HEK293T (cell line): ENCODE data around the gene GON4L.

Source experiments
- CTBP1 ChIP-seq: fragments of 450-650 bp; IDR thresholded peaks from 2 replicates; pipeline ENCODE4 v1.6.1; 2016; ENCODE audit warnings: borderline replicate concordance
- FOXA1 ChIP-seq: fragments of 450-650 bp; IDR thresholded peaks from 2 replicates; pipeline ENCODE4 v1.6.1; 2016; ENCODE audit warnings: mild to moderate bottlenecking
- FOXK2 ChIP-seq: fragments of 450-650 bp; IDR thresholded peaks from 2 replicates; pipeline ENCODE4 v1.6.1; 2016; ENCODE audit warnings: mild to moderate bottlenecking
- FOXM1 ChIP-seq: fragments of 450-650 bp; IDR thresholded peaks from 2 replicates; pipeline ENCODE4 v1.6.1; 2017; ENCODE audit warnings: mild to moderate bottlenecking, borderline replicate concordance
- NFRKB ChIP-seq: fragments of 450-650 bp; IDR thresholded peaks from 2 replicates; pipeline ENCODE4 v1.6.1; 2016; ENCODE audit warnings: mild to moderate bottlenecking, moderate library complexity
- TARDBP ChIP-seq: fragments of 450-650 bp; IDR thresholded peaks from 2 replicates; pipeline ENCODE4 v1.6.1; 2016
- TF ChIP-seq, protein P1 (sequence below): fragments of 450-650 bp; IDR thresholded peaks from 2 replicates; pipeline ENCODE4 v1.6.1; 2016

GRCh38 chr1:155833665-155834295, 23.2 kb downstream of the GON4L start:
- TF ChIP-seq TARDBP (no peak), FOXK2 (no peak), FOXM1 (no peak), NFRKB (no peak), CTBP1 (no peak), FOXA1 (no peak)
- TF ChIP-seq, protein P1, sequence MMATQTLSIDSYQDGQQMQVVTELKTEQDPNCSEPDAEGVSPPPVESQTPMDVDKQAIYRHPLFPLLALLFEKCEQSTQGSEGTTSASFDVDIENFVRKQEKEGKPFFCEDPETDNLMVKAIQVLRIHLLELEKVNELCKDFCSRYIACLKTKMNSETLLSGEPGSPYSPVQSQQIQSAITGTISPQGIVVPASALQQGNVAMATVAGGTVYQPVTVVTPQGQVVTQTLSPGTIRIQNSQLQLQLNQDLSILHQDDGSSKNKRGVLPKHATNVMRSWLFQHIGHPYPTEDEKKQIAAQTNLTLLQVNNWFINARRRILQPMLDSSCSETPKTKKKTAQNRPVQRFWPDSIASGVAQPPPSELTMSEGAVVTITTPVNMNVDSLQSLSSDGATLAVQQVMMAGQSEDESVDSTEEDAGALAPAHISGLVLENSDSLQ = no peak
